GF-D8 (cell line): Measurements from ENCODE around the gene RAB1B.

Source experiments
- DNase-seq: peaks from one replicate; lab custom pipeline; 2025; lab: John Stamatoyannopoulos, UW

The RAB1B gene

GRCh38 chr11:66323684-66324083, 55.2 kb downstream of the RAB1B start:
- no peak for DNase-seq

- no peak for DNase-seq
These were observed 56.2 kb downstream of the RAB1B start for GRCh38 chr11:66324664-66325063.

- peak; percentile 34 for DNase-seq
These were observed 56.8 kb downstream of the RAB1B start for GRCh38 chr11:66325263-66325671.

GRCh38 chr11:66326261-66327111, 58.0 kb downstream of the RAB1B start:
- no peak for DNase-seq
